Smooth muscle cell (in vitro differentiated cells): Measurements from ENCODE around the gene CASP2. TPM values are rescaled to one million over a fixed set of nuclear protein-coding genes. Genes with fewer than 3 reads are reported as not detected.

Source experiments
- DNase-seq: peaks from one replicate; lab custom pipeline; 2025; ENCODE audit not compliant: unreplicated experiment; lab: John Stamatoyannopoulos, UW
- H2AFZ ChIP-seq: fragments of 200-600 bp; sonication (generic); 2 replicates; pipeline ENCODE4 v1.6.0; 2016; ENCODE audit warnings: antibody characterized with exemption, low read depth, mild to moderate bottlenecking
- H3F3A ChIP-seq: fragments of 200-600 bp; sonication (generic); 2 replicates; pipeline ENCODE4 v1.6.0; 2017; ENCODE audit warnings: antibody characterized with exemption, low read depth
- H3K27ac ChIP-seq: fragments of 200-600 bp; sonication (generic); 2 replicates; pipeline ENCODE4 v1.5.1; 2016; ENCODE audit warnings: low read depth, mild to moderate bottlenecking
- H3K27me3 ChIP-seq: fragments of 200-600 bp; sonication (generic); 2 replicates; pipeline ENCODE4 v1.6.1; 2016; ENCODE audit warnings: low read depth, mild to moderate bottlenecking
- H3K36me3 ChIP-seq: fragments of 200-600 bp; sonication (generic); 2 replicates; pipeline ENCODE4 v1.5.1; 2016; ENCODE audit warnings: low read depth
- H3K4me1 ChIP-seq: fragments of 200-600 bp; sonication (generic); 2 replicates; pipeline ENCODE4 v1.5.1; 2016; ENCODE audit warnings: low read depth
- H3K4me2 ChIP-seq: fragments of 200-600 bp; sonication (generic); 2 replicates; pipeline ENCODE4 v1.6.0; 2016; ENCODE audit warnings: mild to moderate bottlenecking
- H3K4me3 ChIP-seq: fragments of 200-600 bp; sonication (generic); 2 replicates; pipeline ENCODE4 v1.5.1; 2016; ENCODE audit warnings: mild to moderate bottlenecking
- H3K79me2 ChIP-seq: fragments of 200-600 bp; sonication (generic); 2 replicates; pipeline ENCODE4 v1.6.0; 2016; ENCODE audit warnings: low read depth, mild to moderate bottlenecking
- H3K9ac ChIP-seq: fragments of 200-600 bp; sonication (generic); 2 replicates; pipeline ENCODE4 v1.6.0; 2016; ENCODE audit warnings: low read depth
- H3K9me3 ChIP-seq: fragments of 200-600 bp; sonication (generic); replicated peaks from 2 replicates; pipeline ENCODE4 v1.5.1; 2016; ENCODE audit warnings: low read depth
- H4K20me1 ChIP-seq: fragments of 200-600 bp; sonication (generic); 2 replicates; pipeline ENCODE4 v1.6.0; 2016; ENCODE audit warnings: low read depth
- WGBS: methylation state at CpG from one replicate; pipeline ENCODE4 v1.1.7; 2016; ENCODE audit warnings: low lambda C conversion rate; 5-methylcytosine and 5-hydroxymethylcytosine counted together
- polyA plus RNA-seq: library from polyadenylated mRNA; unstranded; fragments of >200 nt; fragmentation: Nextera tagmentation; extraction: Ambion mirVana; gene quantifications from 2 replicates; pipeline ENCODE4 v1.2.1, GENCODE V29; 2016
- total RNA-seq: library from RNA; depleted of rRNA; stranded (reverse); fragments of >200 nt; gene quantifications from 2 replicates; pipeline ENCODE4 v1.2.3, GENCODE V29; 2014
- TF ChIP-seq, protein P1 (sequence below): fragments of 200-600 bp; sonication (generic); IDR thresholded peaks from 2 replicates; pipeline ENCODE4 v1.5.1; 2017; ENCODE audit warnings: borderline replicate concordance, mild to moderate bottlenecking, antibody characterized with exemption; ENCODE audit not compliant: insufficient read depth, poor library complexity, severe bottlenecking

Gene CASP2
- total and polyA plus RNA-seq, 2 experiments from 2014 or later: 8.1 to 22.0 TPM

DNA sequence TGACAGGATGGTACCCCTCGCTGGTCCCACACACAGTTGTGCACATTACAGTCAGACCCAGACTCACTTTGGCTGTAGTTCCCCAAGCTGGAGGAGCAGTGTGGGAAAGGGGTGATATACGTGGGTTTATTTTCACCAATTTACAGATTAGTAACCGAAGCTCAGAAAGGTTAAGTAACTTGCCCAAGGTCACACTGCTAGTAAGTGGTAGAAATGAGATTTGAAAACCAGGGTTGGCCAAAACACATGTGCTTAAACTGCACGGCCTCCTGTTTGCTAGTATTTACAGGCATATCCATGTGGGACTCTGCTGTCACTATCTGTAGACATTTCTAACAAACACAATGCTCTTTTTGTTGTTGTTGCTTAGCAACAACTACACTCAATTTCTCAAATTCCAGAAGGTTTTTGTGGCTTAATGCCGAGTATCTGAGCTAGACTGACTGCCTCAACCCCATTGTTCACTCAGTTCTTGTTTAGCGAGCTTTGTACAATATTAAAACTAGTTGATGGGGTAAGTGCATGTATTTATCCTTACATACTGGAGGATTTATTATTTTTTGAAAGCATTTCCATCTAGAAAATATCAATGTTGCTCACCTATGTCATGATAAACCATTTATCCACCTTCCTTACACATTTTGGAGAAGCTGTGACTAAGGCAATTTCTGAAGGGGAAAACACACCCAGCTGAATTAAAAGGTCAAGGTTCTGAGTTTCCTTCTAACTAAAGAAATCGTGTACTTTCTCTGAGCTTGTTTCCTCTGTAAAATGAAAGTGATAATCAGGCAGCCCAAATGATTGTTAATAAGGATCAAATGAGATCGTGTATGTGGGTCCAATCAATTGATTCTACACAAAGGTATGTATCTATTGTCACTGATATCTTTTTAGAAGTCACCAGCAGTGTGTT, 8.7 kb upstream of the CASP2 start:
- TF ChIP-seq, protein P1, sequence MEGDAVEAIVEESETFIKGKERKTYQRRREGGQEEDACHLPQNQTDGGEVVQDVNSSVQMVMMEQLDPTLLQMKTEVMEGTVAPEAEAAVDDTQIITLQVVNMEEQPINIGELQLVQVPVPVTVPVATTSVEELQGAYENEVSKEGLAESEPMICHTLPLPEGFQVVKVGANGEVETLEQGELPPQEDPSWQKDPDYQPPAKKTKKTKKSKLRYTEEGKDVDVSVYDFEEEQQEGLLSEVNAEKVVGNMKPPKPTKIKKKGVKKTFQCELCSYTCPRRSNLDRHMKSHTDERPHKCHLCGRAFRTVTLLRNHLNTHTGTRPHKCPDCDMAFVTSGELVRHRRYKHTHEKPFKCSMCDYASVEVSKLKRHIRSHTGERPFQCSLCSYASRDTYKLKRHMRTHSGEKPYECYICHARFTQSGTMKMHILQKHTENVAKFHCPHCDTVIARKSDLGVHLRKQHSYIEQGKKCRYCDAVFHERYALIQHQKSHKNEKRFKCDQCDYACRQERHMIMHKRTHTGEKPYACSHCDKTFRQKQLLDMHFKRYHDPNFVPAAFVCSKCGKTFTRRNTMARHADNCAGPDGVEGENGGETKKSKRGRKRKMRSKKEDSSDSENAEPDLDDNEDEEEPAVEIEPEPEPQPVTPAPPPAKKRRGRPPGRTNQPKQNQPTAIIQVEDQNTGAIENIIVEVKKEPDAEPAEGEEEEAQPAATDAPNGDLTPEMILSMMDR: no peak
- H3K4me3 ChIP-seq: no peak overlapping the region
- peak overlapping the region; percentile 72 for H3K9ac ChIP-seq
- no peaks in the 10 kb centered on the region for H4K20me1 ChIP-seq
- no peaks in the 10 kb centered on the region for H3K27me3 ChIP-seq
- no peaks in the 10 kb centered on the region for H3K9me3 ChIP-seq
- H3K27ac ChIP-seq: peak overlapping the region; percentile 85
- H3K36me3 ChIP-seq: no peaks in the 10 kb centered on the region
- H3F3A ChIP-seq: no peaks in the 10 kb centered on the region
- no peak for DNase-seq
- WGBS: 54% methylated on average over 8 of the region's 8 CpGs
- no peaks in the 10 kb centered on the region for H3K4me1 ChIP-seq
- H3K79me2 ChIP-seq: no peaks in the 10 kb centered on the region
- H2AFZ ChIP-seq: peak overlapping the region; percentile 1
- H3K4me2 ChIP-seq: peak overlapping the region; percentile 38

DNA sequence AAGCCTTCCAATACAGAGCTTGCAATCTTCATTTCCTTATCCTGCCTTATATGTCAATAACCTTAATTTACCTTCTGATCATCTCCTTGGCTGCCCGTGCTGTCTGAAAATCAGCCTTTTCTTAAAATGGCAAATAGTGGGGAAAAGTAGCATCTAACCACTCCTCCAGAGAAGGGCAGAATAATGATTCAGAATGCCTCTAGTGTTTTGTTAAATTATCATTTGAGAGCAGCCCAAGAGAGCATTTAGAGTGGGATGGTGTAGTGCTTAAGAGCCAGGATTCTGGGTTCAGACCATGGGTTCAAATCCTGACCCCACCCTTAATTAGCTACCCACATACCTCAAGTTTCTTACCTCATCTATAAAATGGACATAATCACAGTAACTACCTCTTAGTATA, 8.0 kb upstream of the CASP2 start:
- H2AFZ ChIP-seq: peak overlapping the region; percentile 1
- DNase-seq: no peak
- peak overlapping the region; percentile 85 for H3K27ac ChIP-seq
- no peaks in the 10 kb centered on the region for H3K36me3 ChIP-seq
- no peaks in the 10 kb centered on the region for H4K20me1 ChIP-seq
- no peaks in the 10 kb centered on the region for H3K4me1 ChIP-seq
- peak overlapping the region; percentile 72 for H3K9ac ChIP-seq
- no peaks in the 10 kb centered on the region for H3K9me3 ChIP-seq
- H3F3A ChIP-seq: no peaks in the 10 kb centered on the region
- H3K79me2 ChIP-seq: no peaks in the 10 kb centered on the region
- no peak overlapping the region for H3K4me3 ChIP-seq
- WGBS: 92% methylated on average over 1 of the region's 1 CpG
- TF ChIP-seq, protein P1: no peak
- no peaks in the 10 kb centered on the region for H3K27me3 ChIP-seq
- peak overlapping the region; percentile 38 for H3K4me2 ChIP-seq

DNA sequence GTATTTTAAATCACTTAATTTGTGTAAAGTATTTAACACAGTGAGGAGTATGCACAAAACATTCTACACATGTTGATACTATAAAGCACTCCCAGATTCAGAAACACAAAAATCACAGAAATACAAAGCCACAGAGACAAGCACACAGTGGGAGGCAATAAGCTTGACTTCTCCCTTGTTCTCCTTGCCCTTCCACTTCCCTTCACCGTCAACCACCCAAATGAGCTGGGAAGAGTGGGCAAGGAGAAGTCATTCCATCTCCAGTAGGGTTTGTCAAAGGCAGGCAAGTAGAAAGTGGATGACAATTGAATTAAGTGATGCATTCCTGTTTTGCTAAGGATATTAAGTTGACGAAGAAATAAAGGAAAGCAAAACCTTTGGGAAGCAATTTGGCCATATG, 7.6 kb upstream of the CASP2 start:
- DNase-seq: no peak
- WGBS: 88% methylated on average over 2 of the region's 2 CpGs
- H3K27me3 ChIP-seq: no peaks in the 10 kb centered on the region
- no peaks in the 10 kb centered on the region for H3K4me1 ChIP-seq
- no peaks in the 10 kb centered on the region for H3K79me2 ChIP-seq
- TF ChIP-seq, protein P1: no peak
- H3K36me3 ChIP-seq: no peaks in the 10 kb centered on the region
- H3K4me2 ChIP-seq: no peak overlapping the region
- no peak overlapping the region for H3K9ac ChIP-seq
- H3F3A ChIP-seq: no peaks in the 10 kb centered on the region
- no peak overlapping the region for H3K4me3 ChIP-seq
- no peaks in the 10 kb centered on the region for H4K20me1 ChIP-seq
- peak overlapping the region; percentile 85 for H3K27ac ChIP-seq
- H3K9me3 ChIP-seq: no peaks in the 10 kb centered on the region
- H2AFZ ChIP-seq: no peak overlapping the region
